Measurements from ENCODE around the gene KDELR3.

Gene KDELR3

DNA sequence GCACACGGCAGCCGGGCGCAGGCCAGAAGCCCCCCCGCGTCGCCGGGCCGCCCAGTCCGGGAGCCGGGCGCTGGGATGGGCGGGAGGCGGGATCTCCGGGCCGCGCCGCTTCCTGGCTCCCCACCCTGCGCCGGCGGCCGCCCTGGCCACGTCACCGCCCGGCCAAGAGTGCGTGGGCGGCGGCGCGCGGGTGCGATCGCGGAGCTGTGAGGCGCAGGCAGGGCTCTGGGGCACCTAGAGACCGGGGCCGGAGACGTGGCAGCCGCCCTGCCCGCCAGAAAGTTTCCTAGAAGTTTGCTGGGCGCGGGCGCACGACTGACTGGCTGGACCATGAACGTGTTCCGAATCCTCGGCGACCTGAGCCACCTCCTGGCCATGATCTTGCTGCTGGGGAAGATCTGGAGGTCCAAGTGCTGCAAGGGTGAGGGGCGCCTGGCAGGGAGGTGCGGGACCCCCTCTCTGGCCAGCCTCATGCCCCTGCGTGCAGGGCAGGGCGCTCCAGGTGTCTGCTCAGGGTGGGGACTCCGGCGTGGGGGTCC is at the start of gene KDELR3:
KDELR3 (plus strand) TSS at position 193 of the 539 bp plus-strand sequence; CDS start at position 331, 138 bp downstream.
- no peak for DNase-seq

DNA sequence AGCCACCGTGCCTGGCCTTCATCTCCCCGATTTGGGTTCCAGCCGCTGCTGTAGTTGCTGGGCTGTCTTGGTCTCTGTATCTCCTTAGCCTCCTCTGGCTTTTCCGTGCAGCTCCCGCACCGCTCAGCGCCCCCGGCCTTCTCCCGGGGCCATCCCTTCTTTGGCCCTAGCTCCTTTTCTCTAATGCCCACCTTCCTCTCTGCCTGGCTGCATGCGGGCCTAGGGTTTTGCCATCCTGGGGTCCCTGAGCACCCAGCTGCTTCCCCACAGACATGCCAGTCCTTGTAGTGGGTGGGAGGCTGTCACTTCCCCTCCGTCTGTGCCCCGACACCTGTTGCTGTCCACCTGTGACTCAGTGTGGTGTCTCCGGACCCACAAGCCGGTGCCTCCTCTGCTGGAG is 49.3 kb upstream of the KDELR3 start:
- no peak for DNase-seq

DNA sequence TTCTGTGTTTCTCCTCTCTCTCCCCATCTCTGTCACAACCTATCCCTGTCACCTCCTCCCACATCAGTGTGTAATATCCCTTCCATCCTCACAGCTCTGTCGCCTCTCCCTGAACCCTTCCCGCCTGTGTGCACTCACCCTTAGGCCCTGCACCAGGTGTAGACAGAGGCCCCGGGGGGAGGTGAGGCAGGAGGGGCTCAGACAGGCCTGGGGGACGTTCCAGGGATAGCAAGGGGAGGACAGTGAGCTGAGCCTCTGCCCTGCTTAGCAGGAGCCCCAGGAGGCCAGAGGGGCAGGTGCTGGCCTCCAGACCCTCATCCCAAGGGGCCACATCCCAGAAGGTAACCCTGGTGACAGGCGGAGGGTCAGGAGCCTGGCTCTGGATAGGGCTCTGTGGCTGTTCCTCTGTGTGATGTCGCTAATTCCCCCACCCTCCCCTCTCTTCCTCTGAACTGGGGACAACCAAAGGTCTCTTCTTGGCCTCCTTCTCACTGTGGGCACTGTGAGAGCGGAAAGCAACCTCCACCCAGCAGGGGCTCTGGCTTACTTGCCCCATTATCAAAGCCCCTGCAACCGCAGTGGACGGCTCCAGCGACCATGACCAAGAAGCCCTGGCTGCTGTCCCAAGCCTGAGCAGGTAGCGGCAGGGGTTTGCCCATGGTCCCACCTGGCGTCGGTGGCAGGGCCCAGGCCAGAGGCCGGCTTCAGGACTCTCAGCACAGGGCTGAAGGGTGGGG is 48.6 kb upstream of the KDELR3 start:
- DNase-seq: no peak

DNA sequence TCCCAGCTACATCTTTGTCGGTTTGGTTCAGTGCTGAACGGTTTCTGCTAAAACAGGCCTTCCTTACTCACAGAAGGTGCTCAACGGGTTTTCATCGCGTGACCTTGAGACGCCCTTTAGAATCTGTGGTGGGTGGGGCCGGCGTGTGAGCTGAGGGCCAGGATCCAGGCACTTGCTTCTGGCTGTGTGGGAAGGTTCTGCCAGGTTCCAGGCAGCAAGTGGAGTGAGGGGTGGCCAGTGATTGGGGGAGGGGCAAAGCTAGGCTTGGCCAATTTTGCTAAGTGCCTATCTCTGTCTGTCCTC is 48.1 kb upstream of the KDELR3 start:
- no peak for DNase-seq

DNA sequence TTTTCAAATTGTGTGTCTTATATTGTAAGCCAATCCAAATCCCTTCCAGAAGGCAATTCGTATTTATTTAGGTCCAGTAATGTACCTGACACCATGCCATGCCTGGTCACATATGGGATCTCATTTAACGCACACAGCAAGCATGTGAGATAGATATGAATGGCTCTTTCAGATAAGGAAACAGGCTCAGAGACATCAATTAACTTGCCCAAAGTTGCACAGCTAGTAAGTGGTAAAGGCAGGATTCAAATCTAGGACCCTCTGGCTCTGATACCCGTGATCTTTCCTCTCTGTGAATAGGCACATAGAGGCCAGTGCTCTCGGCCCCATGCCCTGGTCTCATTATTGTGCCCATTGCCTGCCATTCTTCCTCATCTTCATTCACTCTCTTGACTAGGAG is 47.2 kb upstream of the KDELR3 start:
- DNase-seq: no peak

DNA sequence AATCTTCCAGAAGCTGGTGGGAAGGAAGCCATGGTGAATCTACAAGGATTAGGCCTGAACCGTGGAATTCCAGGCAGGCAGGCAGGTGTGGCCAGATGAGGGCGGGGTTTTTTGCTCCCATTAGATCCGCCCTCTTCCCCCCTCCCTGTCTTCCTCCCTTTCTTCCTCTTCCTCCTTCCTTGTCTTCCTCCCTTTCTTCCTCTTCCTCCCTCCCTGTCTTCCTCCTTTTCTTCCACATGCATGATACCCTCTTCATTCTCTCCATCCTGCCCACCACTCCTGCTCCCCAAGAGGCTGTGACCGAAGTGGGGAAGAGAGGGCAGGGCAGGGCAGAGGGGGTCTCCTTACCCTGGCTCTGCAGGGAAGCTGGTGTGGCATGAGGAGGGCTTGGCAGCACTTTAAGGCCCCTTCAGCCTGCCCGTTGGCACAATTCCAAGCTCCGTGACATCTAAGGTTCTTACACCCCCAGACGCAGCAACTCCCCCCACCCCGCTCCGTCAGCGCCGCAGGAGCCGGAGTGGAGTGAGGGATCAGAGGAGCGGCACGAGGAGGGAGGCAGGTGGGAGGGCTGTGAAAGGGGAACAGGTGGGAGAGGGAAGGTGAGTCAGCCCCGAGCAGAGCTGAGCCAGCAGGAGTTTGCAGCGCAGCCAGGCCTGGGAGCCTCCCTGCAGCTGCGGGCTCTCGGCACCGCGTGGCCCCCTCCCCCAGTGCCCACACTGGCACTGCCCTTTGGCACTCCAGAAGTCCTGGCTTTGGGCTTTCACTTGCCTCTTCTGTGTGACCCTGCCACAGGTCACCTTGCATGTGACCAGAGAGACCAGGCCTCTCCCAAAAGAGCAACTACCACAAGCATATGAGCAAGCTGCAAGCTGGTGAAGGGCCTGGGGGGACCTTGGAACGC is 45.0 kb upstream of the KDELR3 start:
- DNase-seq: no peak

DNA sequence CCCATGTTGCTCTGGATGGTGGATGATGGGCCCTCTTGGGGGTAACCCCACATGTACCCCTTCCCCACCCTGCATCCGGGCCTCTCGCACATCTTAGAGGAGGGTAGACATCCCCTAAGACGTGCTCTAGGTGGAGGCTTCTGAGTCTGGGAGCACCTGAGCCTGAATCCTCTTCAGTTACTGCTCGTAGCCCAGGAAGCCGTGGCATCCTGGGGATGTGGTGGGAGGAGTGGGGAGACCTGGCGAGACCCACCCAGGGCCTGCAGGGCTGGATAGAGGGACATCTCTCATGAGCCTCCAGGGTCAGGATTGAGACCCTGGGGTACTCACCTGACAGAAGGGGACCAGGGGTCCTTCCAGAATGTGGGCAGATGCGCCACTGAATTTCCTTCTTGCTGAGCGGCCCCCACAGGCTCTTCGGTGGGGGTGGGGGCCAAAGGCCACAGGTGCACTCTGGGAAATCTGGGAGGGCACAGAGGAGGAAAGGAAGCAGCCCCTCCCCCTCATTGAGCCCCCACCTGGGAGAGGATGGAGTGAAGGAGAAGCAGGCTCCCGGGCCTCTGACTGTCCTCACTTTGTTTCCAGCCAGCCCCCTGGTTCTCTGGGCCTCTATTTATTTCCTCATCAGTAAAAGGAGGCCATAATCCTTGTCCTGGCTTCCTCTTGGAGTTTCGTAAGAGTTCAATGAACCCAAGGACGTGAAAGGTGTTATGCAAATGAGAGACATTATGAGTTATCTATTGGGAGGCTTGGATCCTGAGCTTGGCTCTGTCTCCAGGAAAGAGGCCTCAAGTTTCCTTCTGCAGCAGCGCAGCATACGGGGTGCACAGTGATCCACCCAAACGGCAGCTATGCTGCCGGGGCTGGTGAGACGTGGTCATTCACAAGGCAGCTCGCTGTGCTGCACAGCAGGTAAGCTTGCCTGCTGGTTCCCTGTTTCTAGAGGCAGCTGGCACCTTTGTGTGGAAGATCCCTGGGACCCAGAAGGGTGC is 44.1 kb upstream of the KDELR3 start:
- no peak for DNase-seq

DNA sequence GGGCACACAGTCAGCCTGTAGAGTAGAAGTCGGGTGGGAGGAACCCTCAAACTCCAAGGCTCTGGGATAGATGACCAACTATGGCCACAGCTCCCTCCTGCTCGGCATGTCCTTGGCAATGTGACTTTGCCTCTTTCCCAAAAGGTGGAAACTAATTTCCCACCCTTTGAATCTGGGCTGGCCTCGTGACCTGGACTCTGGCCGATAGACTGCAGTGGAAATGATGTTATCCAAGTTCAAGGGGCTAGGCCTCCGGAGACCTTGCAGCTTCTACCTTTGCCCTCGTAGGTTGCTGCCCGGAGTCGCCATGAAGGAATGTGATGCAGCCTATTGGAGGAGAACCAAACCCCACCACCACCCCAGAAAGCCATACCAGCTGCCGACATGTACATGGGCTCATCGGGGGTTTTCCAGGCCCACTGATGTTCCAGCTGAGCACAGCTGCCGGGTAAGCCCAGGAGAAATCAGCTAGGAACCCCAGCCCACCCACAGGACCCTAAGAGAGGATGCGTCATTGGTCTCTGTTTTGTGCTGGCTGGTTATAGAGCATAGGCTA is 43.3 kb upstream of the KDELR3 start:
- DNase-seq: no peak

DNA sequence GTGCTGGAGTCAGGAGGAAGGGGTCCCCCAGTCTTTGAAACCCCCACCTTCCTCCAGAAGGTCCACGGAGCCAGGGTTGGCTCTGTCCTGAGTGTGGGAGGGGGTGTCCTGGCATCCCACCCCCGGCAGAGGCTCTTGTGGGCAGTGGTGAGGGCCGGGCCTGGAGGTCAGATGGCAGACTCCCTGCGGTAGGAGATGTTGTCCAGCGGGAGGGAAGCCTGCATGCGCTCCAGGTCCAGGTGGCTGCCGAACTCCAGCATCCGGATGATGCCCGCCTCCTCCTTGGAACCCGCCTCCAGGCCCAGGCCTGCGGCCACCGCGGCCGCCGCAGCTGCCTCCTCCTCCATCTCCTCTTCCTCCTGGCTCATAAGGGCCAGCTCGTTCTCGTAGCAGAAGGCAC is 41.3 kb upstream of the KDELR3 start:
- DNase-seq: no peak

DNA sequence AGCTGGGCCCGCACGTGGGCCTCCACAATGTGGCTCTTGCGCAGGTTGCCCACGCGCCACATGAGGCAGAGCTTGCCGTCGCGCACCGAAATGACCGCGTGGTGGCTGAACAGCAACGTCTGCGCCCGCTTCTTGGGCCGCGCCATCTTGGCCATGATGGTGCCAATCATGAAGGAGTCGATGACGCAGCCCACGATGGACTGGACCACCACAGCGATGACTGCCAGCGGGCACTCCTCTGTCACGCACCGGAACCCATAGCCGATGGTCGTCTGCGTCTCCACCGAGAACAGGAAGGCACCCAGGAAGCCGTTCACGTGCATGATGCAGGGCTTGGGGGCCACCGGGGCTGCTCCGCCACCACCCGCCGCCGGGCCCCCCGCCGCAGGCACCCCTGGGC is 40.4 kb upstream of the KDELR3 start:
- DNase-seq: no peak

DNA sequence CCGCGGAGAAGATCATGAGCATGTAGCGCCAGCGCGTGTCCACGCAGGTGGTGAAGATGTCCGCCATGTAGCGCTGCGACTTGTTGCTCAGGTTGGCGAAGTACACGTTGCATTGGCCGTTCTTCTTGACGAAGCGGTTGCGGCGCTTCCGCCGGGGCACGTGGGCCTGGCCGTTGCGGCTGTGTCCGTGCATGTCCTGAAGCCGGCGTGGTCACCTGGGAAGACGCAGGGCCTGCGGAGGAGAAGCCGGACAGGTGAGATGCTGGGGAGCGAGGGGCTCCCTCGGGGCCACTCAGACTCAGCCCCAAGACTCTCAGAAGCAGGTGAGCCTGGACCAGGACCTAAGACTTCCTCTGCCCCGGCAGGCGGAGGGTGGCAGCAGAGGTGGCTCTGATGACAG is 40.0 kb upstream of the KDELR3 start:
- no peak for DNase-seq

DNA sequence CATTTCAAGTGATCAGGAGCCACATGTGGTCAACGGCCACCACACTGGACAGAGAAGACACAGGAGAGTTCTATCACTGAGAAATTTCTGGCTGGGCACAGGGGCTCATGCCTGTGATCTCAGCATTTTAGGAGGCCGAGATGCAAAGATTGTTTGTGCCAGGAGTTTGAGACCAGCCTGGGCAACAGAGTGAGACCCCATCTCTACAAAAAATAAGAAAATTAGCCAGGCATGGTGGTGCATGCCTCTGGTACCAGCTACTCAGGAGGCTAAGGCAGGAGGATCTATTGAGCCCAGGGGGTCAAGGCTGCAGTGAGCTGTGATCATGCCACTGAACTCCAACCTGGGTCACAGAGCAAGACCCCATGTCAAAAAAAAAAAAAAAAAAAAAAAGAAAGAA is 39.2 kb upstream of the KDELR3 start:
- DNase-seq: no peak

DNA sequence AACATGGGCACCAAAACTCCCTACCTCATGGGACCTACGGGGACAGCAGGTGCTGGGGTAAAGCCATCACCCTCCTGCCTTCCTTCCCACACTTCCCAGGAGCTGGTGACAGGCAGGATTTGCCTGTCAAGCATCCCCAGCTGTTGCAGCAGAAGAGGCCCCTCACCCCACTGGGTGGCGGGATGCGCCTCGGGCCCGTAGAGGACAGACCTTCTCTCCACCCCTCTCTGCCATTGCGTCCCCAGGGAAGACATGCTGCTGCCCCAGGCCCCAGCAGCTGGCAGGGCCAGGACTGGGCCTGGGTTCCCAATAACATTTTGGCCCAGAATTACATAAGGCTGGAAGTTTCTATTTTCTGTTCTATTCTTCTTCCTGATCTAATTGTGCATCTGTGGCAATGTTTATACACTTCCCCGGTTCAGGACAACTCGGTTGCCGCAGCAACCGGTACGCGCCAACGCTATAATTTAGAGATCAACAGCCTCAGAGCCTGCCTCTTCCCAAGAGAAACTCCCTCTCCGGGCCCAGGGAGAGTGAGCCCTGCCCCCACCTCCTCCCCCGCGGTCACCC is 38.3 kb upstream of the KDELR3 start:
- DNase-seq: peak; percentile 65

DNA sequence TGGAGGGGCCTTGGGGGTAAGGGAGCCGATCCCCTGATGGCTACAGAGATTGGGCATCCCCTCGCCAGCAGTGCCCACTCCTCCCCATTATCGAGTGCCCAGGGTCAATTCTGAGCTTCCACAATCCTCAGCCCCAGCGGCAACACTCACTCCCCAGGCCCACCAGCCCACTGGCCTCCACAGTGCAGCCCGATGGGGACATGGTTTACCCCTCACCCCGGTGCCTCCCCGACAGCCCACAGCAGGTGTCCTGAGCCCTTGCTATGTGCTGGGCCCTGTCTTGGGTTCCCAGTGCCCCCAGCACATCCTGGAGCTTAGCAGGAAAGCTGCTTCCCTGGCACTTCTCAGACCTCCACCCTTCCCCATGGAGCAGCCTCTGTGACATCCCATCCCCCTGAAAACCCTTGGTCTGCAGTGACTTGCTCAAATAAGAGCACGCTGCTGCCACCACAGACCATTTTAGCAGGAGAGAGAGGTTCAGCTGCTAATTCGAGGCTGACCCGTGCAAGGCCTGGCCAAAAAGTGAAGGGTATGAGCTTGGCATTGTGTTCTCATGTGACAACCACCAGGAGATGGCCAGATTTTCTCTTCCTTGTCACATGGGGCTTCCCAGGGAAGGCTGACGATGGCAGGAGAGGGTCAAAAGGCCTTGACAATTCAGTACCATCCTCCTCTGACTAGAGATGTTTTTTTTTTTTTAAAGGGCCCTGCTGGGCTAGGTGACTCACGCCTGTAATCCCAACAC is 36.5 kb upstream of the KDELR3 start:
- no peak for DNase-seq

DNA sequence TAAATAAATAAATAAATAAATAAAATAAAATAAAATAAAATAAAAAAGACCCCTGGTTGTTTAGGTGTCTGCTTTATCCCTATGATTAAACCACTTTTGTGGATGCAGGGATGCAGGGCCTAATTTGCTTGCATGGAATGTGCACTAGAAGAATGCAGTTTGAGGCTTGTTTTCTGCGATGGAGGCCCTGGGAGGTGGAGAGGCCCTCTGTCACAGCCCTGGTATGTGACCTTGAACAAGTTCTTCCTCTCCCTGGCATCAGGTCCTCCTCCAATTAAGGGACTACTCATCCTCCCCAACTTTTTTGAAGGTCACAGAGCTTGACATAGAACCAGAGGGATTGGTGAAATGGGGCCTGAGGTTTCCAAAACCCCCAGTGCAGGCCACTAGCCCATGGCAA is 35.6 kb upstream of the KDELR3 start:
- no peak for DNase-seq

DNA sequence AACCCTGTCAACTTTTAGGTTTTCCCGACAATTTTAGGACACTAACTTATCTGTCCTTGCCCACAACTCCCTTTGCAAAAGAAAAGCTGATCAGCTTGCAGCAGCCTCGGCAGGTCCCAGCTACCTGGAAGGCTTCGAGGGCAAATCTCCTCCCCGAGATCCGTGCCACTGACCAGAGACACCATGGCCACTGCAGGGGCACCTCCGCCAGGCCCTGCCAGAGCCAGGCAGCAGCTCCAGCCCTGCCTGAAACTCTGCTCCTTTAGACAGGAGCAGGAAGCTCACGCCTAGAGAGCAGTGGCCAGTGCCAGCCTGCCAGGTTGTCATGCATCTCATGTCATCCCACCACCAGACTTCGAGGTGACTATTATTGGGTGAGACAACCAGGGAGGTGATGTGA is 34.0 kb upstream of the KDELR3 start:
- DNase-seq: no peak

DNA sequence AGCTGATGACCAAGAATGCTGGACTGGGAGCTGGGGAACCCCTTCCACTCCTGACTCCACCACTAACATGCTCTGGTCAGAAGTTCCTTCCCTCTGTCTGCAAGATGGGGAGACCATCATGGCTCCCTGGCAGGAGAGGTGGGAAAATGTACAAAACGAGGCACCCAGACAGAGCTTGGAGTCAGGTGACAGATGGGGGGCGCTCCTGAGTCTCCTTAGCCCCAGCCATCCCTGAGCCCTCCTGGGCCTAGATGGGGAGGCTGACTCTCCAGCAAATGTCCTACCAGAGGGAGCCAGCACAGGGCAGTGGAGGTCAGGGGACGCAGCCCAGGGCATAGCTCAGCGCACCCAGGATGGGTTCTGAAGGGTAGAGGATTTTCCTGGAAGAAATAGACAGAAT is 32.9 kb upstream of the KDELR3 start:
- DNase-seq: no peak

DNA sequence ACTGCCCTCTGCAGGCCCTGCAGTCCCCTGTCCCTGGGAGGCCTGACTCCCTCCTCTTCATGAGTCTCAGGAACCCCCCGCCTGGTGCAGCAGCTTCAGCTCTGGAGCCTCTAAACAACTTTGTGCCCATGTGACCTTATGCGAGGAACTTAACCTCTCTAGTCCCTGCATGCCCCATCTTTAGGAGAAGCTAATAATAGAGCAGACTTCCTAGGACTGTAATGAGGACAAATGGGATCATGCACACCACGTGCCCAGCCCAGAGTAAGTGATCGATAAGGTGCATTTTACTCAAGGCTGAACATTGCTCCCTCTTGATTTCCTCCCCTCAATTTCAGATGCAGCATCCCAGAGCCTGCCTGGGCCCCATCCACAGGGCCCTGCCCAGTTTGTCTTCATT is 31.9 kb upstream of the KDELR3 start:
- no peak for DNase-seq

DNA sequence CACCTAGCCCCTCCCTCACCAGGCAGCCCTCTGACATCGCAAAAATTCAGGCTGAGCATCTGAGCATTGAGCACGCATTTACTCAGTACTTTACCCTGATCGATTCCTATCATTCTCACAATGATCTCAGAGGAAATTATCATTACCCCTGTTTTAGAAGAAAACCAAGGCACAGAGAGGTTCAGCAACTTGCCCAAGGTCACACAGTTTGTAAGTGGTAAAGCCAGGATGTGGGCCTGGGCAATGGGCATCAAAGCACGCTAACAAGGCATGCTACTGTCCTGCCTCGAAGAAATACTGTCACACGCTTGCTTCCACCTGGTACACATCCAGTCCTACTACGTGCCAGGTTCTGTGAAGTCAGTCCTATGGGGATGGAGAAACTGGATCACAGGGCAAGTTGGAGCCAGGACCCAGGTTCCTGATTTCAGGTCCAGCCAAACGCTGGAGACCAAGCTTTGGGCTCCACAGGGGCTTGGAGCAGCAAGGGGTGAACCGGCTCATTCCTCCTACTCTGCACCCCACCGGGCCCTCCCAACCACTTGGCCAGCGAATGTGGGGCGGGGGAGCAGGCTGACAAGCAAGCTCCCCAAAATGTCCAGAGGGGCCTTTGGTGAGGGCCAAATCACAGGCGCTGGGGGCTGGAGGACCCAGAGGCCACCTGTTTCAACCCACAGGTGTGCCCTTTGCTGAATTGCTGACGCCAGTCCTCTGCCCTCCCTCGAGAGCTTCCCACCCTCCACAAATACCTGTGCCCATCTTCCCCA is 31.1 kb upstream of the KDELR3 start:
- no peak for DNase-seq

DNA sequence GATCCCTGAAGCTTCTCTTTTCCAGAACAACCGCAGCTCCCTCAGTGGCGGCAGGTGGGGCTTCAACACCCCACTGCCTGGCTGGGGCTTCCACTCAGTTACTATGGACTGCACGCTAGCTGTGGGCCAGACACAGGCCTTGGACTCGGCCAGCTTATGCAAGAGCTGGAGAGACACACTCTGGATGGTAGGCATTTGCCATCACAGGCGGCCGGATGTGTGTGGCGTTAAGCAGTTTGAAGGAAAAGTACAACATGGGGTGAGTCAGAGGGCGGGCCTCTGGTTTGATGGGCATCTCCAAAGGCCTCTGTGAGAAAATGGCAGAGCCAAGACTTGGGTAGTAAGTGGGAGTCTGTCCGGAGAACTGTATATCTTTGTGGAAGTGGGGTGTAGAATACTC is 30.5 kb upstream of the KDELR3 start:
- no peak for DNase-seq
